ENCODE results near the gene SNAPC1.
A peak's percentile ranks its signal among the peaks of the same experiment; 100 is the strongest.

SNAPC1 gene

DNA sequence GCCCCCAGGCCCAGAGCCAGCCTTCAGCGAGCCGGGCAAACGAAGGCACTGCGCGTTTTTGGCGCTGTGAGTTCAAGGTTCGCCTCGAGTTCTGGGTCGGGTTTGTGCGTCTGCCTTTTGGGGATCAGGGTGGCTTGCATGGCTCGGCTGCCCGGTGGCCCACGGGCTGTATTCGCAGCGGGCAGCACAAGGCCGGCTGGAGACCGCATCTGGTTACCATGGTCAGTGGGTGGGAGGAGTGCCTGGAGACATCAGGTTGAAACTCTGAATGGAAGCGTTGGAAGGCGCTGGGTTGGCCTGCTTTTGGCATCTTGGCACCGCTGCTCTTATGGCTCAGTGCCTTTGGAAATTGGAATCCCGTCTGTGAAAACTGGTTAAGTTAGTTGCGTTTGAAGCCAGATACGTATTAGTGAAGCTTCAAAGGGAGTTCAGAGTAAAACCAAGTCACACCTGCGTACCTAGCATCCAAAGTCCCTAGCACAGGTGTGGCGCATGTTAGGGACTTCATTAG is 50.9 kb downstream of the SNAPC1 start:
- DNase-seq: no peak

GRCh38 chr14:61822458-61822857 is 60.2 kb downstream of the SNAPC1 start:
- DNase-seq: no peak

- no peak for DNase-seq
These were observed 70.6 kb downstream of the SNAPC1 start for GRCh38 chr14:61832783-61833182.

- DNase-seq: no peak
These were observed 74.0 kb downstream of the SNAPC1 start for GRCh38 chr14:61836184-61836583.

- DNase-seq: no peak
These were observed 74.6 kb downstream of the SNAPC1 start for GRCh38 chr14:61836807-61837206.

GRCh38 chr14:61837336-61838229 is 75.4 kb downstream of the SNAPC1 start:
- peak; percentile 86 for DNase-seq

- no peak for DNase-seq
These were observed 76.5 kb downstream of the SNAPC1 start for GRCh38 chr14:61838661-61839245.

DNA sequence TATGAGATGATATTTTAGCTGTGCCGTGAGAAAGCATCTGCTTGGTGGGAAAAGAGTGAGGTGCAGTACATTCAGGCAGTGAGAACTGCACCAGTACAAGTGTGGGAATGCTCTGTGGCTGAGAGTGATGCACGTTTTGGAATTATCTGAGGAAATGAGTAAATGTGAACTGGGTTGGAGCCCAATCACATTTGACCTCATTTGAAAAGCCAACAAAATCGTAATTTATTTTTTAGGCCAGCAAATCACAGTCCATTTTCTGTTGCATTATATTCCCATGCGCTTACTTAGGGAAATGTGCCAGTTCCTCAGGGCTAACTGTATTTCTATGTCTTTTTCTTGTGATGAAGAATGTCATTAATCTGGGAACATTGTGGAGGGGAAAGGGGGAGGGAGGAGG is 77.3 kb downstream of the SNAPC1 start:
- no peak for DNase-seq

GRCh38 chr14:61841145-61841544 is 78.9 kb downstream of the SNAPC1 start:
- no peak for DNase-seq

All from midbrain (tissue), 1 donor.